Dermis microvascular lymphatic vessel endothelial cell (primary cell): ENCODE results near the gene AGER. TPM values are rescaled to one million over a fixed set of nuclear protein-coding genes. Genes with fewer than 3 reads are reported as not detected.
A peak's percentile ranks its signal among the peaks of the same experiment; 100 is the strongest.
"Not testable (repeated sequence)": the region's sequence is repeated elsewhere in the genome, so short reads cannot be mapped to it uniquely, and the experiment has no call there.

Experiments
- DNase-seq, 2 donors: peaks; one replicate each; pipeline versions ENCODE4 v3.0.0 to v3.0.0-alpha.2; 2010; ENCODE audit warnings: low read depth in 2 of 2
- total RNA-seq: library from RNA; depleted of rRNA; stranded (reverse); fragments of >200 nt; gene quantifications from 2 replicates; pipeline ENCODE4 v1.2.1, GENCODE V29; 2014

Gene AGER
- total RNA-seq, 1 donor from 2014 or later = 0.39 TPM

GRCh38 chr6:32149932-32150870 lies 33.9 kb downstream of the AGER start:
- DNase-seq = no peak

GRCh38 chr6:32149092-32149755 lies 34.8 kb downstream of the AGER start:
- no peak for DNase-seq

GRCh38 chr6:32148289-32149091 lies 35.6 kb downstream of the AGER start:
- peak in 1 of 2 donors; percentile 71 for DNase-seq

- no peak for DNase-seq
These were observed 36.5 kb downstream of the AGER start for GRCh38 chr6:32147401-32148132.

- no peak for DNase-seq
These were observed 37.4 kb downstream of the AGER start for GRCh38 chr6:32146687-32147086.

- DNase-seq = no peak
These were observed 37.8 kb downstream of the AGER start for GRCh38 chr6:32146287-32146686.

GRCh38 chr6:32144238-32144637 lies 39.8 kb downstream of the AGER start:
- DNase-seq = not testable (repeated sequence)

- no peak for DNase-seq
These were observed 43.5 kb downstream of the AGER start for GRCh38 chr6:32140420-32141046.

GRCh38 chr6:32139590-32139989 lies 44.5 kb downstream of the AGER start:
- no peak for DNase-seq

- DNase-seq = no peak
These were observed 46.6 kb downstream of the AGER start for GRCh38 chr6:32137454-32137853.

- no peak for DNase-seq
These were observed 50.3 kb downstream of the AGER start for GRCh38 chr6:32133786-32134185.

- DNase-seq = no peak
These were observed 51.9 kb downstream of the AGER start for GRCh38 chr6:32132110-32132509.

GRCh38 chr6:32131439-32131948 lies 52.6 kb downstream of the AGER start:
- no peak for DNase-seq

Other genes with a start within 250 kb of the AGER start
- gene CFB, start 238.2 kb downstream of the AGER start, total RNA-seq = 0.13 and 0.51 TPM in 2 replicates
- 58.3 and 77.6 TPM in 2 replicates for gene NELFE, start 225.3 kb downstream of the AGER start, total RNA-seq
- 25.4 and 33.5 TPM in 2 replicates for gene SKIC2, start 225.1 kb downstream of the AGER start, total RNA-seq
- 6.4 and 8.0 TPM in 2 replicates for gene DXO, start 212.1 kb downstream of the AGER start, total RNA-seq
- 0.90 and 1.4 TPM in 2 replicates for gene C4A, start 202.2 kb downstream of the AGER start, total RNA-seq
- 0.38 and 0.77 TPM in 2 replicates for gene C4B, start 169.5 kb downstream of the AGER start, total RNA-seq
- not detected in 2 replicates for gene CYP21A2, start 145.8 kb downstream of the AGER start, total RNA-seq
- 0.90 and 1.8 TPM in 2 replicates for gene TNXB, start 74.9 kb downstream of the AGER start, total RNA-seq
- gene ATF6B, start 56.0 kb downstream of the AGER start, total RNA-seq = 9.5 and 17.7 TPM in 2 replicates
- gene FKBPL, start 54.0 kb downstream of the AGER start, total RNA-seq = 4.9 and 5.8 TPM in 2 replicates
- gene PRRT1, start 32.3 kb downstream of the AGER start, total RNA-seq = under 0.01 TPM in 2 replicates
- 27.2 and 50.1 TPM in 2 replicates for gene PPT2, start 30.1 kb downstream of the AGER start, total RNA-seq
- gene EGFL8, start 19.7 kb downstream of the AGER start, total RNA-seq = 0.64 and 2.3 TPM in 2 replicates
- gene AGPAT1, start 8.2 kb downstream of the AGER start, total RNA-seq = 5.6 and 13.4 TPM in 2 replicates
- 44.4 and 53.6 TPM in 2 replicates for gene RNF5, start 5.8 kb downstream of the AGER start, total RNA-seq
- 37.2 and 46.8 TPM in 2 replicates for gene PBX2, start 5.9 kb upstream of the AGER start, total RNA-seq
- 6.9 and 9.0 TPM in 2 replicates for gene GPSM3, start 8.4 kb upstream of the AGER start, total RNA-seq
- gene NOTCH4, start 39.8 kb upstream of the AGER start, total RNA-seq = 11.9 and 13.3 TPM in 2 replicates
- not detected in 2 replicates for gene TSBP1, start 187.7 kb upstream of the AGER start, total RNA-seq
- gene BTNL2, start 222.9 kb upstream of the AGER start, total RNA-seq = not detected in 2 replicates